ENCODE measurements around the gene CDKAL1.

GRCh38 chr6:20816126-20816525 is 281.9 kb downstream of the CDKAL1 start:
- TF ChIP-seq CTCF (IDR thresholded peaks at IDR 0.05; ENCODE audit: low read length) (no peak), EZH2 (optimal IDR thresholded peaks at IDR 0.05; ENCODE audit: low read depth, low read length) (no peak)
